Measurements from ENCODE around the gene MGLL.

DNA sequence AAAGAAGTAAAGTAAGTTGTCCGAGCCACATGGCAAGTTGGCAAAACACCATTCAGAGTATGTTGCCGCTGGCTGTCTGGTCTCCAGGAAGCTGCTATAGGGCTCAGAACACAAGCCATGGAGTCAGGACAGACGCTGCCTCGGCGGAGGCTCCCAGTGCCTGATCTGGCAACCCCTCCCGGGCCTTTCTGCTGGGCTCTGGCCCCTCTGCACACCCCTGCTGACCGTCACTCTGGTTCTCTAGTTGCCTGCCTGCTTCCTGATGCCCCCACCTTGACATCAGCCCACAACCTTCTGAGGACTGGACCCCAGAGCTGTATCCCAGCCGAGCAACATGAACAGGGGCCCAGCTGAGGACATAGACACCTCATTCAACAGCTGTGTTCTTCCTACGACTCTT is 39.1 kb downstream of the MGLL start:
- TF ChIP-seq, protein P1, sequence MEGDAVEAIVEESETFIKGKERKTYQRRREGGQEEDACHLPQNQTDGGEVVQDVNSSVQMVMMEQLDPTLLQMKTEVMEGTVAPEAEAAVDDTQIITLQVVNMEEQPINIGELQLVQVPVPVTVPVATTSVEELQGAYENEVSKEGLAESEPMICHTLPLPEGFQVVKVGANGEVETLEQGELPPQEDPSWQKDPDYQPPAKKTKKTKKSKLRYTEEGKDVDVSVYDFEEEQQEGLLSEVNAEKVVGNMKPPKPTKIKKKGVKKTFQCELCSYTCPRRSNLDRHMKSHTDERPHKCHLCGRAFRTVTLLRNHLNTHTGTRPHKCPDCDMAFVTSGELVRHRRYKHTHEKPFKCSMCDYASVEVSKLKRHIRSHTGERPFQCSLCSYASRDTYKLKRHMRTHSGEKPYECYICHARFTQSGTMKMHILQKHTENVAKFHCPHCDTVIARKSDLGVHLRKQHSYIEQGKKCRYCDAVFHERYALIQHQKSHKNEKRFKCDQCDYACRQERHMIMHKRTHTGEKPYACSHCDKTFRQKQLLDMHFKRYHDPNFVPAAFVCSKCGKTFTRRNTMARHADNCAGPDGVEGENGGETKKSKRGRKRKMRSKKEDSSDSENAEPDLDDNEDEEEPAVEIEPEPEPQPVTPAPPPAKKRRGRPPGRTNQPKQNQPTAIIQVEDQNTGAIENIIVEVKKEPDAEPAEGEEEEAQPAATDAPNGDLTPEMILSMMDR (IDR thresholded peaks at IDR 0.05; ENCODE audit: insufficient read depth, low read depth, low read length) = no peak
- no peak for TF ChIP-seq EZH2 (IDR thresholded peaks at IDR 0.05; ENCODE audit: insufficient read depth, low read length)
